GM12801 (cell line): ENCODE measurements around the gene GMNC.

Source experiments
- TF ChIP-seq, protein P1 (sequence below): IDR thresholded peaks from one replicate; pipeline ENCODE4 v1.5.1; 2011; ENCODE audit warnings: control low read depth; ENCODE audit not compliant: insufficient read length; ENCODE audit errors: extremely low read depth

Gene GMNC

DNA sequence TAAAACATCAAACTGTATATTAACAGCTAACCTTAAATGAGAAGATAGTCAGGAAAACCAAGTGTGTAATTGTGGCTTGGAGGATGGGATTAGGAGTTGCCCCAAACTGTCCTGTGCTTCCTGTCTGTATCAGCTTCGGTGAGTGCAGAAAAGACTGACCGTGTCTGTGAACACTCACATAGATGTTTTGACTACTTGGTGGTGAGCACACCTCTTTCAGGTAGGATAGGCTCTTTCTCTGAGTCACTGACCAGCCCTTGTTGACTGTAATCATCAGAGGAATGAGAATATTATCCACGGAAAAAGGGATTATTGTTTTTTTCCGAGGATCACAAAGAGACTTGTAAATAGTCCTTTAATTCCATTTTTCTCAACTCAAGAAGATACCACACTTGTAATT is 51.5 kb downstream of the GMNC start:
- TF ChIP-seq, protein P1, sequence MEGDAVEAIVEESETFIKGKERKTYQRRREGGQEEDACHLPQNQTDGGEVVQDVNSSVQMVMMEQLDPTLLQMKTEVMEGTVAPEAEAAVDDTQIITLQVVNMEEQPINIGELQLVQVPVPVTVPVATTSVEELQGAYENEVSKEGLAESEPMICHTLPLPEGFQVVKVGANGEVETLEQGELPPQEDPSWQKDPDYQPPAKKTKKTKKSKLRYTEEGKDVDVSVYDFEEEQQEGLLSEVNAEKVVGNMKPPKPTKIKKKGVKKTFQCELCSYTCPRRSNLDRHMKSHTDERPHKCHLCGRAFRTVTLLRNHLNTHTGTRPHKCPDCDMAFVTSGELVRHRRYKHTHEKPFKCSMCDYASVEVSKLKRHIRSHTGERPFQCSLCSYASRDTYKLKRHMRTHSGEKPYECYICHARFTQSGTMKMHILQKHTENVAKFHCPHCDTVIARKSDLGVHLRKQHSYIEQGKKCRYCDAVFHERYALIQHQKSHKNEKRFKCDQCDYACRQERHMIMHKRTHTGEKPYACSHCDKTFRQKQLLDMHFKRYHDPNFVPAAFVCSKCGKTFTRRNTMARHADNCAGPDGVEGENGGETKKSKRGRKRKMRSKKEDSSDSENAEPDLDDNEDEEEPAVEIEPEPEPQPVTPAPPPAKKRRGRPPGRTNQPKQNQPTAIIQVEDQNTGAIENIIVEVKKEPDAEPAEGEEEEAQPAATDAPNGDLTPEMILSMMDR = no peak

DNA sequence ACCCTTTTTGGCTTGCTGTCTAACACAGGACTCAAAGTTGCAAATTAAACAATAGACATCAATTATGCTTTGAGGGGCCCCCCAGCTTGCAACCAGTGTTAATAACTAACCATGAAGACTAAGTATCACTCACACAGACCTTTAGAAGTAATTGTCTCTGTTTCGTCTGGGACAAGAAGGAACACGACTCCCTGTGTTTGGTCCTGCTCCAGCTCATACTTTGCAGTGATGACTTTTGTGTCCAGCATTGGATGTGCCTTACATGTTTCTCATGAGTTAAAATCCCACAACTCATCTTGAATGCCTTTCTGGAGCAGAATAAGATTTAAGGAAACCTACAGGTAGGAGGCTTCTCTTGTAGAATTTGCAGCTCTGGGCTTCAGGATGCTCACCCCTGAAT is 53.1 kb downstream of the GMNC start:
- TF ChIP-seq, protein P1 = no peak

DNA sequence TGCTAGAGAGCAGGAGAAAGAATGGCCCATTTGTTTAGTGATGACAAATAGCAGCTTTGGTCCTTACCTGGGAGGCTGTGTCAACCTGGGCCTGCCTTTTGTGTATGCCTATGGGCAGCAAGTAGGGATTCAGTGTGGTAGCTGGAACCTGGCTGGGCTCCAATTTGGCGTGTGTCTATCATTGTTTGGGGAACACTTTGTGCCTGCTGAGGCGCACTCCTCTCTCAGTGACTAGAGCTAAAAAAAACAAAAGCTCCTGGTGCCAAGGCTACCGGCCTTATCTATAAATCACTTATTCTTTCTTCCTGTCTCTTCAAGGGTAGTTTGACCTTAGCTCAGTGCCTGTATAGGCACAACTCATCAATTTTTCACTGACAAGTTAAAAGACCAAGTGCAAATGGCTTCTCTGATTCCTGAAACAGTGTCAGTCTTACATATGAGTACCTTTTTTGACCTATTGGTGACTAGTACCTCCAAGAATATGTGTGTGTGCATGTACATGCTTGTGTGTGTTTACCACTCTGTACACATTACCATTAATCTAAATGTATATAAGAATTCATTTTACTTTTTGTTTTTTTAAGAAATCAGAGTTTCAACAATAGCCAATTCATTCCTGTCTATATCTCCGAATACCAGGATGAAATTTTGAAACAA is 54.6 kb downstream of the GMNC start:
- TF ChIP-seq, protein P1 = no peak
